Stomach (tissue), 9 donors: ENCODE data around the gene C12orf43. TPM values are rescaled to one million over a fixed set of nuclear protein-coding genes. Genes with fewer than 3 reads are reported as not detected.

Source experiments
- DNase-seq, 2 donors: peaks; one replicate each; pipeline versions ENCODE4 v3.0.0 to v3.0.0-alpha.2; 2013 to 2019
- H3K27ac ChIP-seq, 5 donors: fragments of 200-600 bp in 4 of 5; sonication (generic) in 4 of 5; one replicate each; pipeline ENCODE4 v1.5.1; 2013 to 2019; ENCODE audit warnings: mild to moderate bottlenecking in 1 of 5, moderate library complexity in 1 of 5
- H3K27me3 ChIP-seq, 3 donors: fragments of 200-600 bp; sonication (generic); one replicate each; pipeline ENCODE4 v1.5.1; 2017 to 2019; ENCODE audit warnings: mixed run types in 1 of 3
- H3K36me3 ChIP-seq, 4 donors: fragments of 200-600 bp; sonication (generic); 1 replicate in 3 of 4; 2 replicates in 1 of 4; pipeline ENCODE4 v1.5.1; 2016 to 2019
- H3K4me1 ChIP-seq, 4 donors: fragments of 200-600 bp; sonication (generic); one replicate each; pipeline ENCODE4 v1.5.1; 2016 to 2019
- H3K4me3 ChIP-seq, 4 donors: fragments of 200-600 bp; sonication (generic) in 3 of 4; one replicate each; pipeline ENCODE4 v1.5.1; 2016 to 2019; ENCODE audit warnings: mild to moderate bottlenecking in 1 of 4
- H3K9me3 ChIP-seq, 4 donors: fragments of 200-600 bp; sonication (generic); one replicate each; pipeline ENCODE4 v1.5.1; 2016 to 2019
- EP300 ChIP-seq: sonication (generic); formaldehyde crosslinking; IDR thresholded peaks from one replicate; pipeline ENCODE4 v1.6.1; 2017; ENCODE audit warnings: antibody characterized with exemption
- POLR2A ChIP-seq, 4 donors: fragments of 450-650 bp; IDR thresholded peaks; one replicate each; pipeline ENCODE4 v1.6.1; 2016; ENCODE audit warnings: antibody characterized with exemption in 4 of 4, control low read depth in 2 of 4, mild to moderate bottlenecking in 1 of 4, moderate library complexity in 1 of 4
- POLR2AphosphoS5 ChIP-seq, 3 donors: sonication (generic); formaldehyde crosslinking; IDR thresholded peaks; one replicate each; pipeline ENCODE4 v1.6.1; 2016; ENCODE audit warnings: antibody characterized with exemption in 3 of 3
- WGBS, 5 donors: extraction: QIAGEN DNeasy Blood & Tissue Kit in 3 of 5; methylation state at CpG; one replicate each; pipeline versions ENCODE4 v1.1.5 to v1.1.7; 2013 to 2018; 5-methylcytosine and 5-hydroxymethylcytosine counted together
- intact Hi-C: fragments of 100-400 bp; cut with DNase I; formaldehyde crosslinking; loops from one replicate; pipeline ENCODE4 v1.15.1; 2023; ENCODE audit warnings: low total_unique reads
- polyA plus RNA-seq, 3 donors: library from polyadenylated mRNA; stranded (reverse); fragments of 200-250 nt; gene quantifications; one replicate each; pipeline ENCODE4 v1.2.3, GENCODE V29; 2013
- total RNA-seq, 5 donors: library from RNA; depleted of rRNA; stranded (reverse); fragments of >200 nt; gene quantifications; one replicate each; pipeline versions ENCODE4 v1.1.0 to v1.2.3, GENCODE V29; 2014 to 2016
- TF ChIP-seq, protein P1 (sequence below), 7 experiments: fragments of 450-650 bp in 4 of 7; fragments of 200-600 bp in 3 of 7; sonication (generic) in 3 of 7; IDR thresholded peaks; one replicate each; pipeline ENCODE4 v1.5.1; 2016 to 2019; ENCODE audit warnings: antibody characterized with exemption in 7 of 7, control low read depth in 2 of 7, mild to moderate bottlenecking in 1 of 7
- donor health status: healthy with polysubstance abuse.
- donor health status: Bipolar disorder and iron deficiency.
- donor health status: healthy.

C12orf43 gene
- total and polyA plus RNA-seq, 8 donors, result 5.5 to 42.4 (median 12.9) TPM

GRCh38 chr12:121062391-121063045 is 46.2 kb upstream of the C12orf43 start:
- no peaks in the 10 kb centered on the region for H3K36me3 ChIP-seq
- no peaks in the 10 kb centered on the region for H3K9me3 ChIP-seq
- 83 to 88% (median 85%) methylated on average over 11 of the region's 11 CpGs for WGBS, 5 donors
- TF ChIP-seq, protein P1, sequence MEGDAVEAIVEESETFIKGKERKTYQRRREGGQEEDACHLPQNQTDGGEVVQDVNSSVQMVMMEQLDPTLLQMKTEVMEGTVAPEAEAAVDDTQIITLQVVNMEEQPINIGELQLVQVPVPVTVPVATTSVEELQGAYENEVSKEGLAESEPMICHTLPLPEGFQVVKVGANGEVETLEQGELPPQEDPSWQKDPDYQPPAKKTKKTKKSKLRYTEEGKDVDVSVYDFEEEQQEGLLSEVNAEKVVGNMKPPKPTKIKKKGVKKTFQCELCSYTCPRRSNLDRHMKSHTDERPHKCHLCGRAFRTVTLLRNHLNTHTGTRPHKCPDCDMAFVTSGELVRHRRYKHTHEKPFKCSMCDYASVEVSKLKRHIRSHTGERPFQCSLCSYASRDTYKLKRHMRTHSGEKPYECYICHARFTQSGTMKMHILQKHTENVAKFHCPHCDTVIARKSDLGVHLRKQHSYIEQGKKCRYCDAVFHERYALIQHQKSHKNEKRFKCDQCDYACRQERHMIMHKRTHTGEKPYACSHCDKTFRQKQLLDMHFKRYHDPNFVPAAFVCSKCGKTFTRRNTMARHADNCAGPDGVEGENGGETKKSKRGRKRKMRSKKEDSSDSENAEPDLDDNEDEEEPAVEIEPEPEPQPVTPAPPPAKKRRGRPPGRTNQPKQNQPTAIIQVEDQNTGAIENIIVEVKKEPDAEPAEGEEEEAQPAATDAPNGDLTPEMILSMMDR (IDR thresholded peaks at IDR 0.05), result no peak
- TF ChIP-seq POLR2AphosphoS5 (IDR thresholded peaks at IDR 0.05) (no peak), EP300 (no peak), POLR2A (IDR thresholded peaks at IDR 0.05) (no peak)
- H3K4me3 ChIP-seq, result no peak overlapping the region
- intact Hi-C loops, result no loop called here
- no peak overlapping the region for H3K27ac ChIP-seq
- peaks cover 0 to 14% (median 11%) of the 10 kb centered on the region in 4 donors for H3K4me1 ChIP-seq
- DNase-seq, result no peak
- no peaks in the 10 kb centered on the region for H3K27me3 ChIP-seq

- no peaks in the 10 kb centered on the region for H3K27me3 ChIP-seq
- peaks cover 0 to 14% (median 11%) of the 10 kb centered on the region in 4 donors for H3K4me1 ChIP-seq
- no peaks in the 10 kb centered on the region for H3K36me3 ChIP-seq
- 31 to 58% (median 41%) methylated on average over 2 of the region's 2 CpGs for WGBS, 5 donors
- peak in 1 of 2 donors; percentile 20 for DNase-seq
- intact Hi-C loops, result no loop called here
- no peak overlapping the region for H3K4me3 ChIP-seq
- no peak overlapping the region for H3K27ac ChIP-seq
- no peak for TF ChIP-seq EP300
- no peak for TF ChIP-seq POLR2AphosphoS5 (IDR thresholded peaks at IDR 0.05)
- TF ChIP-seq POLR2A (IDR thresholded peaks at IDR 0.05), result no peak
- TF ChIP-seq, protein P1 (IDR thresholded peaks at IDR 0.05), result no peak
- H3K9me3 ChIP-seq, result no peaks in the 10 kb centered on the region
Observed at GRCh38 chr12:121061831-121062230, 45.5 kb upstream of the C12orf43 start.

- Histone ChIP-seq H3K4me3 (peak overlapping the region; percentile 25 to 45 (median 34)), H3K9me3 (no peaks in the 10 kb centered on the region), H3K27ac (peak overlapping the region; percentile 30 to 86 (median 71)), H3K36me3 (no peaks in the 10 kb centered on the region), H3K4me1 (peaks cover 0 to 14% (median 11%) of the 10 kb centered on the region in 4 donors), H3K27me3 (no peaks in the 10 kb centered on the region)
- intact Hi-C loops, result no loop called here
- TF ChIP-seq POLR2AphosphoS5 (IDR thresholded peaks at IDR 0.05), result no peak
- TF ChIP-seq EP300, result no peak
- TF ChIP-seq POLR2A (IDR thresholded peaks at IDR 0.05), result no peak
- TF ChIP-seq, protein P1 (IDR thresholded peaks at IDR 0.05), result peak in 4 of 7 experiments; percentile 10 to 59 (median 49)
- WGBS, 5 donors, result 36 to 49% (median 46%) methylated on average over 14 to 16 of the region's 16 CpGs
- DNase-seq, result peak; percentile 48 to 70
Observed at GRCh38 chr12:121060149-121061001, 44.1 kb upstream of the C12orf43 start.

- TF ChIP-seq POLR2AphosphoS5 (IDR thresholded peaks at IDR 0.05), result no peak
- TF ChIP-seq EP300, result no peak
- no peaks in the 10 kb centered on the region for H3K27me3 ChIP-seq
- H3K9me3 ChIP-seq, result no peaks in the 10 kb centered on the region
- intact Hi-C loops, result no loop called here
- peaks cover 0 to 14% (median 11%) of the 10 kb centered on the region in 4 donors for H3K4me1 ChIP-seq
- no peak for DNase-seq
- H3K27ac ChIP-seq, result peak overlapping the region in 3 of 5 donors; percentile 71 to 86 (median 83)
- no peak overlapping the region for H3K4me3 ChIP-seq
- 83 to 88% (median 83%) methylated on average over 8 to 10 of the region's 10 CpGs for WGBS, 5 donors
- no peaks in the 10 kb centered on the region for H3K36me3 ChIP-seq
Observed at GRCh38 chr12:121059031-121059898, 43.0 kb upstream of the C12orf43 start.
